Activated naive CD4-positive, alpha-beta T cell treated with anti-CD3 and anti-CD28 coated beads, Interleukin-2, amount 10 ng/mL, durations not matched to agents 7 days and 5 days (primary cell): ENCODE data around the gene CCDC78.
A peak's percentile ranks its signal among the peaks of the same experiment; 100 is the strongest.

Experiments used
- CTCF ChIA-PET: fragments of 350-600 bp; sonication (Branson Sonifier 250); formaldehyde crosslinking; loops from one replicate; lab custom pipeline; 2021; ENCODE audit warnings: antibody characterized with exemption; lab: Charles Lee
- DNase-seq: peaks from one replicate; pipeline ENCODE4 v3.0.0-alpha.2; 2020
- H3K27ac Mint-ChIP-seq: one replicate; pipeline ENCODE4 v1.8.0; 2021; ENCODE audit warnings: mild to moderate bottlenecking, moderate library complexity, mixed read lengths
- H3K27me3 Mint-ChIP-seq: one replicate; pipeline ENCODE4 v1.8.0; 2021; ENCODE audit warnings: mild to moderate bottlenecking, mixed read lengths
- H3K36me3 Mint-ChIP-seq: one replicate; pipeline ENCODE4 v1.8.0; 2021; ENCODE audit warnings: mixed read lengths
- H3K4me1 Mint-ChIP-seq: one replicate; pipeline ENCODE4 v1.8.0; 2021; ENCODE audit warnings: mixed read lengths
- H3K4me3 Mint-ChIP-seq: one replicate; pipeline ENCODE4 v1.8.0; 2021; ENCODE audit warnings: mild to moderate bottlenecking, moderate library complexity, mixed read lengths
- H3K9me3 Mint-ChIP-seq: one replicate; pipeline ENCODE4 v1.8.0; 2021; ENCODE audit warnings: mixed read lengths

The CCDC78 gene

DNA sequence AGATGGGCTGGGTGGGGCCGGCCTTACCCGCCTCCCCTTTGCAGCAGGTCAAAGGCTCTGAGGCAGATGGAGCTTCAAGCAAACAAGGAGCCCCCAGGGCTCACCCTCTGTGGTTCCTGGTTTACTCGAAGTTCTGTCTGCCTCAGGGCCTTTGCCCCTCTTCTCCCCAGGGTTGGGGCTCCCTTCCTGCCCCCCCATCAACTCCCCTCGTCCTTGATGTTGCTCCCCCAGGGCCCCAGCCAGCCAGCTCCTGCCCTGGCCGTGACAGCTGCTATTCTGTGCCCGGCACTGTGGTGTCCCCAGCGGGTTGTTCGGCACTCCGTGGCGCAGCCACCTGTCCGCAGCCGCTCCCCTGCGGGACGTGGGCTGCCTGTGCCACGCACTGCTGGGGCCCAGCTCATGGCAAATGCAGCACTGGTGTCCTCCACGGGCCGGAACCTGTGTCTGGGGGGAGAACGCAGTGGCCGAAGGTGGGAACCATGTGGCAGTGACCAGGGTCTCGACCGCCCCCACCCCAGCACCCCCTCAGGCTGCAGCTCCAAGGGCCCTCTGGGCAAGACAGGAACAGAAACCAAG is 15.7 kb downstream of the CCDC78 start:
- H3K27ac Mint-ChIP-seq, result no peak overlapping the region
- CTCF ChIA-PET, result interaction anchor here (0.8 to 6.7 kb wide), 3 partner anchors 10 to 74 kb away, joined by 3 to 94 read pairs (median 6); partner anchors contain the start of gene ANTKMT
- DNase-seq, result no peak
- no peak overlapping the region for H3K4me3 Mint-ChIP-seq
- H3K9me3 Mint-ChIP-seq, result no peaks in the 10 kb centered on the region
- no peaks in the 10 kb centered on the region for H3K36me3 Mint-ChIP-seq
- peaks cover 10% of the 10 kb centered on the region for H3K4me1 Mint-ChIP-seq
- peaks cover 86% of the 10 kb centered on the region for H3K27me3 Mint-ChIP-seq

DNA sequence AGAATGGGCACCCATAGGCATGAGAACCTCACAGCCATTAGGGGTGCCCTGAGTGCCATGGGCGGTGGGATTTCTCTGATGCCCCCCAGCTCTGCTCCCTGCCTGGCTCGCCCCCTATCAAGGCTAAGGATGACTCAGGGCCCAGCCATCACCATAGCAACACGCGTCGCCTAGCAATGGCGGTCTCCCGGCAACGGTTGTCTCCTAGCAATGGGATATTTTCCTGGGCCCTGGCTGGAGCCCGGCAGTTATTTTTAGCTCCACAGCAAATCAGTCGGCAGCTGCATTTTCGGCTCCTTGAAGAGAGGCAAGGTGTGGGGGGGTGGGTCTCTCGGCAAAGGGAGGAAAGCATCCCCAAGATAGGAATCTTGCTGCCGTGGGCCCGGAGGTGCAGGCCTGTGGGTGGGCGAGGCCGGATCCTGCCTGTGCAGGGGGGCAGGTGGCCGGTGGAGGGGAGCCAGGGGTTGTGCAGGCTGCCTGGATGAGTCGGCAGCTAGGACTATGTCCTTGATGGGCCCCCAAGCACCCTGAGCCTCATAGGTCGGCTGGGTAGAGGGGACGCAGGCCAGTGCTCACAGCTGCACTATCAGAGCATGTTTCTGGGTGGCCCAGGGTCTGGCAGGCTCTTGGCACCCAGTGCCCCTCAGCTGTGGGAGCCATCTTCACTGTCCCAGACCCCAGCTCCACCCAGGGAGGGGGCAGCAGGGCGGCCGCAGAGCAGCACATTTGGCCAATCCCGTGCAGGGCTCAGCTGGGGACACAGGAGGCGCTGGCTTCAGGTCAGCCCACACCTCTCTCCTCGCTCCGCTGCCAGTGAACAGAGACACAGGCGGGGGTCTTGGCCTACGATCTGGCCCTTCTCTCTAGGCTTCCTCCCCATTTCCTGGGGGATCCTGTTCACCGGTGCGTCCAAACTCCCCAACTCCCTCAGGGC is 16.4 kb downstream of the CCDC78 start:
- Mint-ChIP-seq H3K36me3 (no peaks in the 10 kb centered on the region), H3K4me1 (peaks cover 10% of the 10 kb centered on the region), H3K9me3 (no peaks in the 10 kb centered on the region), H3K27ac (no peak overlapping the region), H3K27me3 (peaks cover 88% of the 10 kb centered on the region), H3K4me3 (no peak overlapping the region)
- DNase-seq, result no peak
- CTCF ChIA-PET, result interaction anchor here (0.8 to 6.7 kb wide), 3 partner anchors 10 to 75 kb away, joined by 3 to 94 read pairs (median 6); partner anchors contain the start of gene ANTKMT

DNA sequence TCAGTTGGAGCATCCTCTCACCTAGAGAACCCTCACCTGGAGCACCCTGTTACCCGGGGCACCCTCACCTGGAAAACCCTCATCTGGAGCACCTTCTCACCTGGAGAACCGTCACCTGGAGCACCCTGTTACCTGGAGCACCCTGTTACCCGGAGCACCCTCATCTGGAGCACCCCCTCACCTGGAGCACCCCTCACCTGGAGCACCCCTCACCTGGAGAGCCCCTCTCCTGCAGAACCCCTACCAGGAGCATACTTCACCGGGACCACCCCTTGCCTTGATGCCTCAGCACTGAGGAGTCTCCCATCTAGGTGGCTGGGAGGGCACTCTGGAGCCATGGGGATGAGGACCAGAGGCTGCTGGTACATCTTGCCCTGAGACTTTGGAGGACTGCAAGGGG is 17.3 kb downstream of the CCDC78 start:
- H3K27ac Mint-ChIP-seq, result no peak overlapping the region
- no peaks in the 10 kb centered on the region for H3K36me3 Mint-ChIP-seq
- DNase-seq, result no peak
- peaks cover 88% of the 10 kb centered on the region for H3K27me3 Mint-ChIP-seq
- CTCF ChIA-PET, result interaction anchor here (1.1 to 6.7 kb wide), 3 partner anchors 11 to 76 kb away, joined by 3 to 94 read pairs (median 3); no protein-coding TSS in a partner anchor
- no peaks in the 10 kb centered on the region for H3K9me3 Mint-ChIP-seq
- H3K4me1 Mint-ChIP-seq, result peaks cover 8% of the 10 kb centered on the region
- H3K4me3 Mint-ChIP-seq, result no peak overlapping the region

DNA sequence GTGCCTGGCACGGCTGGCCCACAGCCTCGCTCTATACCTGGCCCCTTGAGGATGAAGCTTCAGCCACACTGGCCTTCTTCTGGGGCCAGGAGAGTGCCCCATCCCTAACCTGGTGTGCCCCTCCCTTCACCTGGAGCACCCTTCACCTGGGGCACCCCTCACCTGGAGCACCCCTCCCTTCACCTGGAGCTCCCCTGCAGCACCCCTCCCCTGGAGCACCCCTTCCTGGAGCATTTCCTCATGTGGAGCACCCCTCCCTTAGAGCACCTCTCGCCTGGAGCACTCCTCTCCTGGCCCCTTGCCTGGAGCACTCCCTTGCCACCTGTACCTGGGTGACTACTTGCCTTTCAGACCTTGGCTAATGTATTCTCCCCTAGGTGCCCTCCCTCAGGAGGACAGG is 18.2 kb downstream of the CCDC78 start:
- DNase-seq, result no peak
- CTCF ChIA-PET, result interaction anchor here (1.1 to 1.5 kb wide), 3 partner anchors 12 to 77 kb away, joined by 3 read pairs; no protein-coding TSS in a partner anchor
- peaks cover 6% of the 10 kb centered on the region for H3K4me1 Mint-ChIP-seq
- H3K27me3 Mint-ChIP-seq, result peaks cover 88% of the 10 kb centered on the region
- no peaks in the 10 kb centered on the region for H3K36me3 Mint-ChIP-seq
- H3K4me3 Mint-ChIP-seq, result no peak overlapping the region
- no peak overlapping the region for H3K27ac Mint-ChIP-seq
- H3K9me3 Mint-ChIP-seq, result no peaks in the 10 kb centered on the region

DNA sequence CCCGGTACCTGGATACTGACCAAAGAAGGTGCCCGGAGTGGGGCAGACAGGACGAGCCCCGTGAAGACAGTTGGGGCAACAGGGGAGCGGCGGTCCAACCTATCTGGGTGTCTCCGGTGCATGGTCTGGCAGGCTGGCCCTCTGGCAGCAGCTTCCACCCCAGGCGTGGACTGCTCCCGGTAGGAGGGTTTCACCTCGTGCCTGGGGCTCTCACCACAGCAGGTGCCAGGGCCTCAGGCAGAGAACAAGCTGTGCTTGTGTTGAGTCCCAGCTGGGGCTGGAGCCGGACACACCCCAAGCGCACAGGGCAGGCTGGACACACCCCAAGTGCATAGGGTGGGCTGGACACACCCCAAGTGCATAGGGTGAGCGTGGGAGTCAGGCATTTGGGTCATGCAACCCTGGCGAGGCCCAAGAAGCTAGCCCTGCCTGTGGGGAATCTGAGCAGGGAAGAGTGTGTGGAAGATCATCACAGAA is 19.1 kb downstream of the CCDC78 start:
- CTCF ChIA-PET, result interaction anchor here (1.0 to 1.5 kb wide), 2 partner anchors 9 to 18 kb away, joined by 3 to 4 read pairs; no protein-coding TSS in a partner anchor
- no peak overlapping the region for H3K4me3 Mint-ChIP-seq

DNA sequence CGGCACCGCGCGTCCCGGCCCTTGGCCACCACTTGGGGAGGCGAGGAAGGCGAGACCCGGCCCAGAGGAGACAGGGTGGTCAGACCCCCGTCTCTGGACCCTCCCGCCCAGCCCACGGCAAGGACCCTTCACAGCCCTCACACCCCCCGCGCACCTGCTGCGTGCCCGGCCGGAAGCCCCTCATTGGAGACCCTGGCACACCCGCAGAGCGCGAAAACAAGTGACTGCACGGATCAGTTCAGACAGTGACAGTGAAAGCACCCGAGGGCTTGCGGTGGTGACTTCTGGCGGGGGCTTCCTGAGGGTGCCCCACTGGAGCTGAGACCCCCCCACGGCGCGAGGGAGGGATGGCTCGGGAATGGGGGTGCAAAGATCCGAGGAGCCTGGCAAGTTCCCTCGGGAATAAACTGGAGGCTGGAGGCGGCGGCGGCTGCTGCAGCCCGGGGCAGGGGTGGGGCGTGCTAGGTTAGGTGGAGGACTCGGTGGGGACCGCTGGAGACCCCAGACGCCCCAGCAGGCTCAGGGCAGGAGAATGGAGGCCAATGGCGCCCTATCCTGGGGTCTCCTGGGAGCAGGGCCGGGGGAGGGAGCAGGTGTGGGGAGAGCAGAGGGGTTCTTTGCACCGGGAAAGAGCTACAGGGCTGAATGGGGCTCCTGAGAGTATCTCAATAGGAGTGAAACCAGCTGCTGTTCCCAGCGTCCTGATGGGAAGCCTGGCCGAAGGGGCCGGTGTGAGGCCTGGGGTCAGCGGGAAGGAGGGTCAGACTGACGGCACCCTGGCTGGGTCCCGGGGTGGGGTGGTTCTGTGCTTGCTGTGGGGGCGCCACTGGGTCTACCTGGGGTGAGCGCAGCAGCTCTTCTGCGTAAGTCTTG is 19.8 kb downstream of the CCDC78 start:
- Mint-ChIP-seq H3K36me3 (no peaks in the 10 kb centered on the region), H3K27me3 (peaks cover 92% of the 10 kb centered on the region), H3K4me3 (no peak overlapping the region), H3K27ac (peak overlapping the region; percentile 42), H3K9me3 (no peaks in the 10 kb centered on the region), H3K4me1 (peaks cover 3% of the 10 kb centered on the region)
- CTCF ChIA-PET, result interaction anchor here (1.0 to 1.5 kb wide), 2 partner anchors 9 to 19 kb away, joined by 3 to 4 read pairs; no protein-coding TSS in a partner anchor
- DNase-seq, result no peak

More for the DNA sequence above, 19.1 kb downstream of the CCDC78 start:
- Mint-ChIP-seq H3K4me1 (peaks cover 3% of the 10 kb centered on the region), H3K27me3 (peaks cover 92% of the 10 kb centered on the region), H3K9me3 (no peaks in the 10 kb centered on the region), H3K36me3 (no peaks in the 10 kb centered on the region), H3K27ac (peak overlapping the region; percentile 42)
- DNase-seq, result no peak

DNA sequence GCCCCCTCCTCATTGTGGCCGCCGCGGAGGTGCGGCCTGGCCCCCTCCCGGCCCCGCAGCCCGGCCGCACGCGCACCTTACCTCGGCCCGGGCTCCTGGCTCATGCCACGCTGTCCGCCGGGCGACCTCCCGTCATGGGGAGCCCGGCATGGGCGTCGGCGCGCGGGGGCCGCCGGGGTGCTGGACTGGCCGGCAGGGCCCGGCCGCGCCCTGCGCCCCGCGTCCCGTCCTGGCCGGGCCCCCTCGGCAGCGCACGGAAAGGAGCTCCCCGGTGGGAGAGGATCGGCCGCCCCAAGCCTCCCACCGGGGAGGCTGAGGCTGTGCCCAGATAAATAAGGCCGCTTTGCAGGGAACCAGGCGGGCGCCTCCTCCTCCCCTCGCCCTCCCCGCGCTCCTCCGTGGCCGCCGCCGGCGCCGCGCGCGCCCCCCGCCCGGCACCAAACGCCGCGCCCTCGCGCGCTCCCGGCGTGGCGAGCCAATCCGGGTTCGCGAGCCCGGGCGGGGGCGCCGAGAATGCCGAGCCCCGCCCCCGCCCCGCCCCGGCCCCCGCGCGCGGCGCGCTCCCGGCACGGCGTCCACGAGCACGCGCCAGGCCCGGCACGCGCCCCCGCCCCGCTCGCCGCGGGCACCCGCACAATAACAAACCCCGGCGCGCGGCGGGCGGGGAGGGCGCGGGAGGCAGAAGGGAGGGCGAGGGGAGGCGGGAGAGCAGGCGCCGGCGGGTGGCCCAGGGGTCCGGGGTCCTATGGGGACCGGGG is 20.6 kb downstream of the CCDC78 start, which contains the start of gene FBXL16:
Gene FBXL16 (minus strand): TSS at position 371 of the 758 bp plus-strand sequence. CDS start 8,396 bp downstream, outside the sequence.
- Mint-ChIP-seq H3K9me3 (no peaks in the 10 kb centered on the region), H3K4me1 (peaks cover 3% of the 10 kb centered on the region), H3K27ac (no peak within 1 kb of the TSS), H3K27me3 (peaks cover 92% of the 10 kb centered on the region), H3K4me3 (no peak within 1 kb of the TSS), H3K36me3 (no peaks in the 10 kb centered on the region)
- no peak for DNase-seq
- CTCF ChIA-PET, result no interaction called here

DNA sequence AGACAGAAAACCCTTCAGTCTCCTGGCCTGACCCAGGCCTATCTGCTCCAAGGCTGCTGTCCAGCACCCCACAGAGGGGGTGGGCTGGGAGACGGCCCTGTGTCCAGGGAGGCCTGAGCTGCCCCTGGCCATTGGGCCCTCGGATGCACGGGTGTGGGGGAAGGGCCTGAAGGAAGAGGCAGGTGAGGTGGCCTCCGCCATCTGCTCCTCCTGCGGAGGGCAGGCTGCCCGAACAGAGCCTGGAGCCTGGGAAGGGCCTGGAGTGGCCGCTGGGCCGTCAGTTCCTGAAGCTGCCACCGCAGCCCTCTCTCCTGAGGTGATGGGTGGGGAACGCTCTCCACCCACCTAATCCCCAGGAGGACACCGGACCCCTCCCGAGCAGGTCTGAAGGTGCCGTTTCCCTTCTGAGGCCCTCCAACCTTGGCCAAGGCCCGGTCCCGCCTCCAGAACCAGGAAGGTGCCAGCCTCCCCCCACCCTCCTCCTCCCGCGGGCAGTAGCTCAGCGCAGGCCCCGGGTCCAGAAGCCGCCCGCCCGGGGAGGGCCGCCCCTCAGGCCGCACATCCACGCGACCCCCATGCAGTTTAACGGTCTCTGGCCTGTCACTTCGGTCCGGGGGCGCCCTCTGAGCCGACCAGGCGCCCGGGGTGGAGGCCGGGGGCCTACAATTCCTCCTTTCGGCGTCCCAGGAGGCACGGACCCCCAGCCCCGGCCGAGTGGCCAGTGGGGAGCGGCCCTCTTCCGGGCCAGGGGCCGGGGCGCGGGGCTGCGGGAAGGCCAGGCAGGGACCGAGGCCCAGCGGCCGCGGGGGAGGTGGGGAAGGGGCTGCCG is 21.5 kb downstream of the CCDC78 start:
- Mint-ChIP-seq H3K27me3 (peaks cover 92% of the 10 kb centered on the region), H3K36me3 (no peaks in the 10 kb centered on the region), H3K4me3 (no peak overlapping the region), H3K4me1 (peaks cover 4% of the 10 kb centered on the region), H3K9me3 (no peaks in the 10 kb centered on the region), H3K27ac (no peak overlapping the region)
- CTCF ChIA-PET, result interaction anchor here (1.5 kb wide), 1 partner anchor 81 kb away, joined by 4 read pairs; no protein-coding TSS in a partner anchor
- no peak for DNase-seq

DNA sequence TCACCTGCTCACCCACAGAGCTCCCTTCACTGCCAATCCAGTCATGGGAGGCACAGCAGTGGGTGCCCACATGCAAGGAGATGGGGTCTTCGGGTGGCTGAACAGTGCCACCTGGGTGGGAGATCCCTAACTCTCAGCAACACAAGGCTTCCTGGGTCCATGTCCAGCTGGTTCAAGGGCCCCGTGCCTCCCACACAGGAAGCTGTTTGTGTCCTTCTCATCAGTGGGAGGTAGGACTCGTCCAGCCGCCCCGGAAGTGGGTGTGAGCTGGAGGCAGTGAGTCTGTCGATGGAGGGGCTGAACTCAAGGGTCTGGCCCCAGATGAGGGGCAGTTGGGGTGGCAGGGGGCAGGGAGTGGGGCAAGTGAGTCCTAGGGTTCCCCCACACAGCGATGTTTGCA is 22.2 kb downstream of the CCDC78 start:
- Mint-ChIP-seq H3K9me3 (no peaks in the 10 kb centered on the region), H3K4me1 (peaks cover 11% of the 10 kb centered on the region)
- CTCF ChIA-PET, result interaction anchor here (1.5 to 2.9 kb wide), 2 partner anchors 8 to 81 kb away, joined by 4 to 15 read pairs; no protein-coding TSS in a partner anchor

DNA sequence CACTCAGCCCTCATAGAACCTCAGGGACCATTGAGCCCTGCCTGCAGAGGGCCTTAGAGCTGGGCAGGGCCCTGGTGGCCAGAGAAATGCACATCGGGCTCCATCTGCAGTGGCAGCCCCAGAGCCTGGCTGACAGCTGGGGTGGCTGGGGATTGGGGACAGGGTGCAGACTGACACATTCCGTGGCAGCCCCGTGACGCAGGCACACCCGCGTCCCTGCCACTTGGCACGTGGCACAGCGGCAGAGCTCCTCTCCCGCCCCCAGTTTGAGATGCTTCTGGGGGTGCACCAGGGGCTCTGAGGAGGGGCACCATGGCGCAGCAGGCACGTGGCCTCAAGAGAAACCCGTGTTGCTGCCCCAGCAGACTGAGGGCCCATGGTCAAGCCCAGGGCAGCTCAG is 22.8 kb downstream of the CCDC78 start:
- CTCF ChIA-PET, result interaction anchor here (1.5 to 2.9 kb wide), 2 partner anchors 9 to 82 kb away, joined by 4 to 15 read pairs; no protein-coding TSS in a partner anchor
- no peak for DNase-seq
- no peaks in the 10 kb centered on the region for H3K9me3 Mint-ChIP-seq
- no peak overlapping the region for H3K4me3 Mint-ChIP-seq
- peaks cover 14% of the 10 kb centered on the region for H3K4me1 Mint-ChIP-seq
- no peak overlapping the region for H3K27ac Mint-ChIP-seq
- peaks cover 91% of the 10 kb centered on the region for H3K27me3 Mint-ChIP-seq
- no peaks in the 10 kb centered on the region for H3K36me3 Mint-ChIP-seq

More for the DNA sequence above, 22.2 kb downstream of the CCDC78 start:
- no peak overlapping the region for H3K27ac Mint-ChIP-seq
- H3K27me3 Mint-ChIP-seq, result peaks cover 92% of the 10 kb centered on the region
- H3K36me3 Mint-ChIP-seq, result no peaks in the 10 kb centered on the region
- DNase-seq, result no peak
- no peak overlapping the region for H3K4me3 Mint-ChIP-seq

DNA sequence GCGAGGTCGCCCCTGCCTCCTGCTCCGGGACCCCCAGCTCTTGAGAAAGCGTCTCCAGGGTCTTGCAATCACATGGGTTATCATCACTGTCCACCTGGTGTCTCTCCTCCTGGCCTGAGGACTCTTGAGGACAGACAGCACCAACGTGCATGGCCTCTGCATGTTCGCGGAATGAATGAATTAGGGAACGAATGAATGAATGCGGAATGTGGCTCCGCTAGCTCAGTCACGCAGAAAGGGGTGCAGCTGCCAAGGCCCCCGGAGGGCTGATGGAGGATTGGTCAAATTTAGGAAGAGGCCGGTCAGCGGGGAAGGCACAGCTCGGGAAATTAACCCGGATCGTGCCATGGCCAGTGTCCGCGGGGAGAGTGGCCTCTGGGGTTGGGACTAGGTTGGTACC is 23.9 kb downstream of the CCDC78 start:
- H3K27me3 Mint-ChIP-seq, result peaks cover 86% of the 10 kb centered on the region
- H3K36me3 Mint-ChIP-seq, result no peaks in the 10 kb centered on the region
- no peaks in the 10 kb centered on the region for H3K9me3 Mint-ChIP-seq
- no peak overlapping the region for H3K27ac Mint-ChIP-seq
- no peak overlapping the region for H3K4me3 Mint-ChIP-seq
- no peak for DNase-seq
- CTCF ChIA-PET, result interaction anchor here (0.6 to 2.9 kb wide), 4 partner anchors 10 to 492 kb away, joined by 3 to 15 read pairs (median 3); no protein-coding TSS in a partner anchor
- peaks cover 17% of the 10 kb centered on the region for H3K4me1 Mint-ChIP-seq
